Transverse colon (tissue), 3 donors: ENCODE measurements around the gene MAPK8IP2.

ENCODE experiments used
- EP300 ChIP-seq: sonication (generic); formaldehyde crosslinking; IDR thresholded peaks from one replicate; pipeline ENCODE4 v1.6.1; 2017; ENCODE audit warnings: antibody characterized with exemption, low read depth
- TF ChIP-seq, protein P1 (sequence below), 5 experiments: fragments of 200-600 bp in 3 of 5; fragments of 450-650 bp in 2 of 5; sonication (generic) in 3 of 5; IDR thresholded peaks; 1 replicate in 2 of 5; 2 replicates in 3 of 5; pipeline ENCODE4 v1.5.1; 2016 to 2017; ENCODE audit warnings: antibody characterized with exemption in 5 of 5, inconsistent platforms in 3 of 5, mild to moderate bottlenecking in 2 of 5, moderate library complexity in 1 of 5

GRCh38 chr22:50622723-50623327 is 22.2 kb downstream of the MAPK8IP2 start:
- TF ChIP-seq, protein P1, sequence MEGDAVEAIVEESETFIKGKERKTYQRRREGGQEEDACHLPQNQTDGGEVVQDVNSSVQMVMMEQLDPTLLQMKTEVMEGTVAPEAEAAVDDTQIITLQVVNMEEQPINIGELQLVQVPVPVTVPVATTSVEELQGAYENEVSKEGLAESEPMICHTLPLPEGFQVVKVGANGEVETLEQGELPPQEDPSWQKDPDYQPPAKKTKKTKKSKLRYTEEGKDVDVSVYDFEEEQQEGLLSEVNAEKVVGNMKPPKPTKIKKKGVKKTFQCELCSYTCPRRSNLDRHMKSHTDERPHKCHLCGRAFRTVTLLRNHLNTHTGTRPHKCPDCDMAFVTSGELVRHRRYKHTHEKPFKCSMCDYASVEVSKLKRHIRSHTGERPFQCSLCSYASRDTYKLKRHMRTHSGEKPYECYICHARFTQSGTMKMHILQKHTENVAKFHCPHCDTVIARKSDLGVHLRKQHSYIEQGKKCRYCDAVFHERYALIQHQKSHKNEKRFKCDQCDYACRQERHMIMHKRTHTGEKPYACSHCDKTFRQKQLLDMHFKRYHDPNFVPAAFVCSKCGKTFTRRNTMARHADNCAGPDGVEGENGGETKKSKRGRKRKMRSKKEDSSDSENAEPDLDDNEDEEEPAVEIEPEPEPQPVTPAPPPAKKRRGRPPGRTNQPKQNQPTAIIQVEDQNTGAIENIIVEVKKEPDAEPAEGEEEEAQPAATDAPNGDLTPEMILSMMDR (IDR thresholded peaks at IDR 0.05): peak in 2 of 5 experiments; percentile 9 to 38
- TF ChIP-seq EP300: no peak
